SK-N-SH (cell line): ENCODE data around the gene STK32C. TPM values are rescaled to one million over a fixed set of nuclear protein-coding genes. Genes with fewer than 3 reads are reported as not detected.
A peak's percentile ranks its signal among the peaks of the same experiment; 100 is the strongest.

Experiments
- CTCF ChIA-PET: fragments of 300-600, 350-600 bp; formaldehyde crosslinking; extraction: SDS; loops from one replicate; lab custom pipeline; 2021; lab: Yijun Ruan, JAX
- POLR2A ChIA-PET: fragments of 350-600 bp; sonication (Branson Sonifier 250); formaldehyde crosslinking; extraction: SDS; loops from one replicate; lab custom pipeline; 2020; ENCODE audit warnings: antibody characterized with exemption, inconsistent platforms; lab: Yijun Ruan, JAX
- DNase-seq: peaks from one replicate; pipeline ENCODE4 v3.0.0; 2012
- H2AFZ ChIP-seq: fragments of 200-600 bp; sonication (generic); 2 replicates; pipeline ENCODE4 v1.8.1; 2016; ENCODE audit warnings: antibody characterized with exemption, mild to moderate bottlenecking, low read depth
- H3F3A ChIP-seq: fragments of 200-600 bp; sonication (generic); replicated peaks from 2 replicates; pipeline ENCODE3; 2016; ENCODE audit warnings: antibody characterized with exemption, mild to moderate bottlenecking; ENCODE audit not compliant: insufficient read depth
- H3K27ac ChIP-seq, 2 experiments: fragments of 200-500 bp in 1 of 2; fragments of 200-600 bp in 1 of 2; sonication (Bioruptor generic) in 1 of 2; sonication (generic), shearing (Covaris generic) in 1 of 2; 2 replicates each; pipeline versions ENCODE4 v1.5.1 to v1.6.1; 2014 to 2016; ENCODE audit warnings: low read depth in 2 of 2, inconsistent platforms in 1 of 2, low read length in 1 of 2, mild to moderate bottlenecking in 1 of 2, mixed read lengths in 1 of 2
- H3K27me3 ChIP-seq: fragments of 200-600 bp; sonication (generic), shearing (Covaris generic); 2 replicates; pipeline ENCODE4 v1.6.1; 2016; ENCODE audit warnings: mixed run types; ENCODE audit not compliant: insufficient read depth
- H3K36me3 ChIP-seq, 2 experiments: fragments of 200-500 bp in 1 of 2; fragments of 200-600 bp in 1 of 2; sonication (Bioruptor generic) in 1 of 2; sonication (generic) in 1 of 2; replicated peaks in 1 of 2; 2 replicates each; pipeline versions ENCODE3 to v1.5.1; 2014 to 2016; ENCODE audit warnings: low read length in 1 of 2, mild to moderate bottlenecking in 1 of 2; ENCODE audit not compliant: insufficient read depth in 2 of 2, control insufficient read depth in 1 of 2
- H3K4me1 ChIP-seq, 2 experiments: fragments of 200-500 bp in 1 of 2; fragments of 200-600 bp in 1 of 2; sonication (Bioruptor generic) in 1 of 2; sonication (generic), shearing (Covaris generic) in 1 of 2; 2 replicates each; pipeline versions ENCODE4 v1.5.1 to v1.6.1; 2014 to 2016; ENCODE audit warnings: low read depth in 1 of 2, low read length in 1 of 2, mixed run types in 1 of 2; ENCODE audit not compliant: insufficient read depth in 2 of 2, control insufficient read depth in 1 of 2
- H3K4me2 ChIP-seq: fragments of 200-600 bp; sonication (generic), shearing (Covaris generic); 2 replicates; pipeline ENCODE4 v1.6.1; 2017; ENCODE audit warnings: mixed run types
- H3K4me3 ChIP-seq, 2 experiments: fragments of 200-500 bp in 1 of 2; fragments of 200-600 bp in 1 of 2; sonication (Bioruptor generic) in 1 of 2; sonication (generic), shearing (Covaris generic) in 1 of 2; 2 replicates each; pipeline versions ENCODE4 v1.5.1 to v1.8.1; 2014 to 2016; ENCODE audit warnings: low read depth in 2 of 2, inconsistent platforms in 1 of 2, low read length in 1 of 2, mild to moderate bottlenecking in 1 of 2, mixed read lengths in 1 of 2, moderate library complexity in 1 of 2
- H3K79me2 ChIP-seq: fragments of 200-600 bp; sonication (generic); 2 replicates; pipeline ENCODE4 v1.8.1; 2017; ENCODE audit warnings: mild to moderate bottlenecking; ENCODE audit not compliant: insufficient read depth
- H3K9ac ChIP-seq: fragments of 200-600 bp; sonication (generic); 2 replicates; pipeline ENCODE4 v1.6.1; 2017; ENCODE audit warnings: mixed run types
- H3K9me2 ChIP-seq: fragments of 200-600 bp; sonication (generic); 2 replicates; pipeline ENCODE4 v1.6.1; 2017; ENCODE audit warnings: mixed run types
- H3K9me3 ChIP-seq: fragments of 200-600 bp; sonication (generic); 2 replicates; pipeline ENCODE4 v1.6.1; 2017; ENCODE audit warnings: mixed run types, mild to moderate bottlenecking, moderate library complexity
- H4K20me1 ChIP-seq: fragments of 200-600 bp; sonication (generic); 2 replicates; pipeline ENCODE4 v1.6.1; 2017; ENCODE audit warnings: mild to moderate bottlenecking, mixed run types; ENCODE audit not compliant: insufficient read depth
- EP300 ChIP-seq, 2 experiments: IDR thresholded peaks; 2 replicates each; pipeline versions ENCODE4 v1.4.0 to v1.6.1; 2012; ENCODE audit warnings: borderline replicate concordance in 1 of 2, low read depth in 1 of 2, low read length in 1 of 2
- EZH2phosphoT487 ChIP-seq: fragments of 200-600 bp; sonication (generic); IDR thresholded peaks from 2 replicates; pipeline ENCODE4 v1.6.1; 2017; ENCODE audit warnings: low read depth, mixed run types, mild to moderate bottlenecking, antibody characterized with exemption, moderate library complexity, borderline replicate concordance
- FOXJ3 ChIP-seq: sonication (generic); formaldehyde crosslinking; IDR thresholded peaks from 2 replicates; pipeline ENCODE4 v1.5.1; 2020; ENCODE audit warnings: mild to moderate bottlenecking, missing genetic modification reagents
- FOXM1 ChIP-seq: IDR thresholded peaks from 2 replicates; pipeline ENCODE4 v1.4.0; 2012; ENCODE audit warnings: low read depth, mild to moderate bottlenecking
- GABPA ChIP-seq: IDR thresholded peaks from 2 replicates; pipeline ENCODE4 v1.4.0; 2012; ENCODE audit warnings: low read depth, mild to moderate bottlenecking
- GATA2 ChIP-seq: sonication (generic); formaldehyde crosslinking; IDR thresholded peaks from 2 replicates; pipeline ENCODE4 v1.5.0; 2020; ENCODE audit warnings: mild to moderate bottlenecking, missing genetic modification reagents
- IRF3 ChIP-seq: fragments of 150-350 bp; IDR thresholded peaks from 2 replicates; pipeline ENCODE4 v1.6.1; 2016; ENCODE audit warnings: mild to moderate bottlenecking, low read depth, low read length
- JUND ChIP-seq: IDR thresholded peaks from 2 replicates; pipeline ENCODE4 v1.4.0; 2012
- MEF2A ChIP-seq: IDR thresholded peaks from 2 replicates; pipeline ENCODE4 v1.4.0; 2012; ENCODE audit warnings: low read depth, borderline replicate concordance
- MXI1 ChIP-seq: IDR thresholded peaks from 2 replicates; pipeline ENCODE4 v1.6.1; 2012; ENCODE audit warnings: mild to moderate bottlenecking, low read depth, low read length, improper control_type of control experiment
- NFIC ChIP-seq: IDR thresholded peaks from 2 replicates; pipeline ENCODE4 v1.4.0; 2012; ENCODE audit warnings: borderline replicate concordance
- POLR2AphosphoS5 ChIP-seq: IDR thresholded peaks from 2 replicates; pipeline ENCODE4 v1.6.1; 2012; ENCODE audit warnings: low read depth, low read length
- RAD21 ChIP-seq: IDR thresholded peaks from 2 replicates; pipeline ENCODE4 v1.6.1; 2012; ENCODE audit warnings: mild to moderate bottlenecking, low read length
- RCOR1 ChIP-seq: fragments of 150-350 bp; IDR thresholded peaks from 2 replicates; pipeline ENCODE4 v1.6.1; 2017; ENCODE audit warnings: antibody characterized with exemption, low read length
- RFX5 ChIP-seq: IDR thresholded peaks from 2 replicates; pipeline ENCODE4 v1.6.1; 2012; ENCODE audit warnings: mild to moderate bottlenecking, improper control_type of control experiment, low read length
- RXRA ChIP-seq: IDR thresholded peaks from 2 replicates; pipeline ENCODE4 v1.4.0; 2012; ENCODE audit warnings: low read depth, mild to moderate bottlenecking, borderline replicate concordance
- SIN3A ChIP-seq: IDR thresholded peaks from 2 replicates; pipeline ENCODE4 v1.6.1; 2012; ENCODE audit warnings: low read depth, mild to moderate bottlenecking, low read length, moderate library complexity, borderline replicate concordance
- TAF1 ChIP-seq: IDR thresholded peaks from 2 replicates; pipeline ENCODE4 v1.6.1; 2012; ENCODE audit warnings: low read depth, mild to moderate bottlenecking, low read length, moderate library complexity, borderline replicate concordance
- TEAD4 ChIP-seq: IDR thresholded peaks from 2 replicates; pipeline ENCODE4 v1.4.0; 2012; ENCODE audit warnings: mild to moderate bottlenecking, borderline replicate concordance; ENCODE audit not compliant: insufficient read depth
- USF1 ChIP-seq: IDR thresholded peaks from 2 replicates; pipeline ENCODE4 v1.4.0; 2012; ENCODE audit warnings: low read depth, borderline replicate concordance
- YY1 ChIP-seq: IDR thresholded peaks from 2 replicates; pipeline ENCODE4 v1.4.0; 2012; ENCODE audit warnings: low read depth, mild to moderate bottlenecking
- WGBS: methylation state at CpG from one replicate; pipeline ENCODE4 v1.1.6; 2017; ENCODE audit warnings: low lambda C conversion rate; 5-methylcytosine and 5-hydroxymethylcytosine counted together
- polyA plus RNA-seq, 3 experiments: library from polyadenylated mRNA; depleted of rRNA; stranded (reverse); fragments of >200 nt; gene quantifications; 2 replicates each; pipeline ENCODE4 v1.2.3, GENCODE V29; 2012
- TF ChIP-seq, protein P1 (sequence below): fragments of 200-600 bp; sonication (generic); IDR thresholded peaks from 2 replicates; pipeline ENCODE4 v1.6.1; 2017; ENCODE audit warnings: antibody characterized with exemption, mild to moderate bottlenecking, moderate library complexity
- TF ChIP-seq, protein P2 (sequence below): IDR thresholded peaks from 2 replicates; pipeline ENCODE4 v1.4.0; 2012; ENCODE audit warnings: low read depth, borderline replicate concordance

The STK32C gene
- polyA plus RNA-seq, 1 of the 3 experiments (the other 2 are of a cell fraction): 27.8 TPM

DNA sequence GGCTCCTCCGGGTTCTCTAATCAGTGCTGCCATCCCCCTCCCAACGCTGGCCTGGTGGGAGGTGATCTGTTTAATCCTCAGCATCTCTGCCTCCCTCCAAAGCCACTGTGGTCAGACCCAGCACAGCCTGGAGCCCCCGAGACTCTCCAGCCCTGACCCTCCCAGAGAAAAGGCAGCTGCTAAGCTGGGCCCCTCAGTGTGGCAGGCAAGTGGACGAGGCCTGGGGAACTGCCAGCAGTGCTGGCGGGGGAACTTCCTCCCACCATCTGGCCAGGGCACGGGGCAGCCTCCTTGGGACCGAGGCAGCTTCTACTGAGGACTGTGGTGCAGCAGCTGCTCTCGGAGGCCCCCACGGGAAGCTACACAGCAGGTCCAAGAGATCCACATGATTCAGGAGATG lies 69.9 kb downstream of the STK32C start:
- POLR2A ChIA-PET: interaction anchor here (1.1 kb wide), 1 partner anchor 56 kb away, joined by 4 read pairs; no protein-coding TSS in a partner anchor
- no peaks in the 10 kb centered on the region for H3K36me3 ChIP-seq
- no peaks in the 10 kb centered on the region for H3K27me3 ChIP-seq
- H3K9me2 ChIP-seq: no peaks in the 10 kb centered on the region
- no peak overlapping the region for H3K4me2 ChIP-seq
- no peak overlapping the region for H3K9ac ChIP-seq
- no peaks in the 10 kb centered on the region for H3K79me2 ChIP-seq
- peak; percentile 84 for DNase-seq
- no peak overlapping the region for H3K4me3 ChIP-seq
- H2AFZ ChIP-seq: no peak overlapping the region
- peak overlapping the region in 1 of 2 experiments; percentile 99; a peak in 2 of 4 replicates for H3K27ac ChIP-seq
- H4K20me1 ChIP-seq: no peaks in the 10 kb centered on the region
- H3K9me3 ChIP-seq: no peaks in the 10 kb centered on the region
- TF ChIP-seq GATA2 (CRISPR knock-in tag) (peak; percentile 36; the same call in 1 of the 2 replicates), RCOR1 (no peak), FOXJ3 (CRISPR knock-in tag) (no peak), IRF3 (no peak), EP300 (IDR thresholded peaks at IDR 0.05; ENCODE audit: borderline replicate concordance in 1 of 2, low read depth in 1 of 2, low read length in 1 of 2) (no peak), JUND (no peak), USF1 (no peak), TEAD4 (no peak)
- TF ChIP-seq, all 33 proteins: peak for 1
- CTCF ChIA-PET: interaction anchor here (0.9 to 3.2 kb wide), 6 partner anchors 12 to 123 kb away, joined by 3 to 24 read pairs (median 8); no protein-coding TSS in a partner anchor
- 60% methylated on average over 7 of the region's 9 CpGs for WGBS
- H3F3A ChIP-seq: no peaks in the 10 kb centered on the region
- peaks cover 0 to 60% of the 10 kb centered on the region in 2 experiments; a peak in 1 of 4 replicates for H3K4me1 ChIP-seq

DNA sequence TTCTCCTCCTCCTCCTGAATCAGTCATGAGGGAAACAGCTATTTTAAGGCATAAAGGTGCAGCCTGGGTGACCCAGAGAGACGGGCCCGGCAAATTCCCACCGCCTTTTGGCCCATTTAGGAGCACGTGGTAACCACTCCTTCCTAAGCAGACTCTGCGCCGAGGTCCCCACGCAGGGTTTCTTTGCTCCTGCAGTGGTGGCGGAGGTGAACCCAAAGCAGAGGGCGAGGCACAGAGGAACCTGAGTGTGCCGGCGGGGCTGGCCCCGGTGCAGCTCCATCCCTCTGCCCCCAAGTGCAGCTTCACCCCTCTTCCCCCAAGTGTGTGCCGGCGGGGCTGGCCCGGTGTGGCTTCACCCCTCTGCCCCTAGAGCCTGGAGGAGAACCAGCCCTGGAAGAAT lies 70.4 kb downstream of the STK32C start:
- Histone ChIP-seq H3K27me3 (no peaks in the 10 kb centered on the region), H3K9me2 (no peaks in the 10 kb centered on the region), H3K4me1 (peaks cover 0 to 55% of the 10 kb centered on the region in 2 experiments; a peak in 1 of 4 replicates), H3K79me2 (no peaks in the 10 kb centered on the region), H3K36me3 (no peaks in the 10 kb centered on the region), H4K20me1 (no peaks in the 10 kb centered on the region), H2AFZ (no peak overlapping the region), H3K4me3 (no peak overlapping the region), H3K9me3 (no peaks in the 10 kb centered on the region), H3K4me2 (no peak overlapping the region), H3K9ac (no peak overlapping the region), H3K27ac (peak overlapping the region in 1 of 2 experiments; percentile 99; a peak in 2 of 4 replicates), H3F3A (no peaks in the 10 kb centered on the region)
- ChIA-PET POLR2A (interaction anchor here (1.1 kb wide), 1 partner anchor 57 kb away, joined by 4 read pairs; no protein-coding TSS in a partner anchor), CTCF (interaction anchor here (0.9 to 3.2 kb wide), 6 partner anchors 12 to 123 kb away, joined by 3 to 24 read pairs (median 8); no protein-coding TSS in a partner anchor)
- no peak for DNase-seq
- WGBS: 94% methylated on average over 9 of the region's 15 CpGs
- no peak for TF ChIP-seq RCOR1
- TF ChIP-seq MEF2A: no peak
- no peak for TF ChIP-seq MXI1
- TF ChIP-seq RXRA: no peak
- no peak for TF ChIP-seq YY1
- no peak for TF ChIP-seq GABPA
- no peak for TF ChIP-seq EP300 (IDR thresholded peaks at IDR 0.05; ENCODE audit: borderline replicate concordance in 1 of 2, low read depth in 1 of 2, low read length in 1 of 2)
- TF ChIP-seq NFIC: no peak
- TF ChIP-seq JUND: no peak
- TF ChIP-seq TAF1: no peak
- TF ChIP-seq RFX5: no peak
- no peak for TF ChIP-seq EZH2phosphoT487
- no peak for TF ChIP-seq SIN3A
- TF ChIP-seq POLR2AphosphoS5: no peak
- no peak for TF ChIP-seq FOXM1
- TF ChIP-seq, protein P1, sequence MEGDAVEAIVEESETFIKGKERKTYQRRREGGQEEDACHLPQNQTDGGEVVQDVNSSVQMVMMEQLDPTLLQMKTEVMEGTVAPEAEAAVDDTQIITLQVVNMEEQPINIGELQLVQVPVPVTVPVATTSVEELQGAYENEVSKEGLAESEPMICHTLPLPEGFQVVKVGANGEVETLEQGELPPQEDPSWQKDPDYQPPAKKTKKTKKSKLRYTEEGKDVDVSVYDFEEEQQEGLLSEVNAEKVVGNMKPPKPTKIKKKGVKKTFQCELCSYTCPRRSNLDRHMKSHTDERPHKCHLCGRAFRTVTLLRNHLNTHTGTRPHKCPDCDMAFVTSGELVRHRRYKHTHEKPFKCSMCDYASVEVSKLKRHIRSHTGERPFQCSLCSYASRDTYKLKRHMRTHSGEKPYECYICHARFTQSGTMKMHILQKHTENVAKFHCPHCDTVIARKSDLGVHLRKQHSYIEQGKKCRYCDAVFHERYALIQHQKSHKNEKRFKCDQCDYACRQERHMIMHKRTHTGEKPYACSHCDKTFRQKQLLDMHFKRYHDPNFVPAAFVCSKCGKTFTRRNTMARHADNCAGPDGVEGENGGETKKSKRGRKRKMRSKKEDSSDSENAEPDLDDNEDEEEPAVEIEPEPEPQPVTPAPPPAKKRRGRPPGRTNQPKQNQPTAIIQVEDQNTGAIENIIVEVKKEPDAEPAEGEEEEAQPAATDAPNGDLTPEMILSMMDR: no peak
- no peak for TF ChIP-seq TEAD4
- TF ChIP-seq, protein P2, sequence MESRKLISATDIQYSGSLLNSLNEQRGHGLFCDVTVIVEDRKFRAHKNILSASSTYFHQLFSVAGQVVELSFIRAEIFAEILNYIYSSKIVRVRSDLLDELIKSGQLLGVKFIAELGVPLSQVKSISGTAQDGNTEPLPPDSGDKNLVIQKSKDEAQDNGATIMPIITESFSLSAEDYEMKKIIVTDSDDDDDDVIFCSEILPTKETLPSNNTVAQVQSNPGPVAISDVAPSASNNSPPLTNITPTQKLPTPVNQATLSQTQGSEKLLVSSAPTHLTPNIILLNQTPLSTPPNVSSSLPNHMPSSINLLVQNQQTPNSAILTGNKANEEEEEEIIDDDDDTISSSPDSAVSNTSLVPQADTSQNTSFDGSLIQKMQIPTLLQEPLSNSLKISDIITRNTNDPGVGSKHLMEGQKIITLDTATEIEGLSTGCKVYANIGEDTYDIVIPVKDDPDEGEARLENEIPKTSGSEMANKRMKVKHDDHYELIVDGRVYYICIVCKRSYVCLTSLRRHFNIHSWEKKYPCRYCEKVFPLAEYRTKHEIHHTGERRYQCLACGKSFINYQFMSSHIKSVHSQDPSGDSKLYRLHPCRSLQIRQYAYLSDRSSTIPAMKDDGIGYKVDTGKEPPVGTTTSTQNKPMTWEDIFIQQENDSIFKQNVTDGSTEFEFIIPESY: no peak
- TF ChIP-seq RAD21: no peak
